Measurements from ENCODE around the gene ABCC5. TPM values are rescaled to one million over a fixed set of nuclear protein-coding genes. Genes with fewer than 3 reads are reported as not detected.

Gene ABCC5
- total RNA-seq, 1 donor from 2014 or later, result 109 TPM

DNA sequence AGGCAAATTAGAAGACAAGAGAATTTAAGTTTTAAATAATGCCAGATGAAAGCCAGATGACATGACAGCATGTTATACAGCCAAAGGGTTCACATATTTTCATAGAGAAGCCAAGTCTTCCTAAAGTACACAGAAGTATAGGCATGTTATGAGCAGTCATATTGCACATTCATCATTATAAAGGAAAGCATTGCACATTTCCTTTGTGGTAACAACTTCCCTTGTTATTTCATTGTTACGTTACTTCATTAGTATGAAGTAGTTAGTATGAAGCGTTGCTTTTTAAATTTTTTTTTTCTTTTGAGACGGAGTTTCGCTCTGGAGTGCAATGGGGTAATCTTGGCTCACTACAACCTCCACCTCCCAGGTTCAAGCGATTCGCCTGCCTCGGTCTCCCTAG lies 4.6 kb upstream of the ABCC5 start:
- H3K27me3 Mint-ChIP-seq, result peaks cover 10% of the 10 kb centered on the region
- H3K27ac Mint-ChIP-seq, result no peak overlapping the region
- no peaks in the 10 kb centered on the region for H3K4me1 Mint-ChIP-seq (ENCODE audit: low read depth)
- no peaks in the 10 kb centered on the region for H3K9me3 Mint-ChIP-seq (ENCODE audit: low read depth)
- no peaks in the 10 kb centered on the region for H3K36me3 Mint-ChIP-seq (ENCODE audit: insufficient read depth)
- no peak overlapping the region for H3K4me3 Mint-ChIP-seq (ENCODE audit: low read depth)
- no peak for DNase-seq (ENCODE audit: low spot score, unreplicated experiment)
- TF ChIP-seq, protein P1, sequence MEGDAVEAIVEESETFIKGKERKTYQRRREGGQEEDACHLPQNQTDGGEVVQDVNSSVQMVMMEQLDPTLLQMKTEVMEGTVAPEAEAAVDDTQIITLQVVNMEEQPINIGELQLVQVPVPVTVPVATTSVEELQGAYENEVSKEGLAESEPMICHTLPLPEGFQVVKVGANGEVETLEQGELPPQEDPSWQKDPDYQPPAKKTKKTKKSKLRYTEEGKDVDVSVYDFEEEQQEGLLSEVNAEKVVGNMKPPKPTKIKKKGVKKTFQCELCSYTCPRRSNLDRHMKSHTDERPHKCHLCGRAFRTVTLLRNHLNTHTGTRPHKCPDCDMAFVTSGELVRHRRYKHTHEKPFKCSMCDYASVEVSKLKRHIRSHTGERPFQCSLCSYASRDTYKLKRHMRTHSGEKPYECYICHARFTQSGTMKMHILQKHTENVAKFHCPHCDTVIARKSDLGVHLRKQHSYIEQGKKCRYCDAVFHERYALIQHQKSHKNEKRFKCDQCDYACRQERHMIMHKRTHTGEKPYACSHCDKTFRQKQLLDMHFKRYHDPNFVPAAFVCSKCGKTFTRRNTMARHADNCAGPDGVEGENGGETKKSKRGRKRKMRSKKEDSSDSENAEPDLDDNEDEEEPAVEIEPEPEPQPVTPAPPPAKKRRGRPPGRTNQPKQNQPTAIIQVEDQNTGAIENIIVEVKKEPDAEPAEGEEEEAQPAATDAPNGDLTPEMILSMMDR (IDR thresholded peaks at IDR 0.05; ENCODE audit: unreplicated experiment), result no peak

DNA sequence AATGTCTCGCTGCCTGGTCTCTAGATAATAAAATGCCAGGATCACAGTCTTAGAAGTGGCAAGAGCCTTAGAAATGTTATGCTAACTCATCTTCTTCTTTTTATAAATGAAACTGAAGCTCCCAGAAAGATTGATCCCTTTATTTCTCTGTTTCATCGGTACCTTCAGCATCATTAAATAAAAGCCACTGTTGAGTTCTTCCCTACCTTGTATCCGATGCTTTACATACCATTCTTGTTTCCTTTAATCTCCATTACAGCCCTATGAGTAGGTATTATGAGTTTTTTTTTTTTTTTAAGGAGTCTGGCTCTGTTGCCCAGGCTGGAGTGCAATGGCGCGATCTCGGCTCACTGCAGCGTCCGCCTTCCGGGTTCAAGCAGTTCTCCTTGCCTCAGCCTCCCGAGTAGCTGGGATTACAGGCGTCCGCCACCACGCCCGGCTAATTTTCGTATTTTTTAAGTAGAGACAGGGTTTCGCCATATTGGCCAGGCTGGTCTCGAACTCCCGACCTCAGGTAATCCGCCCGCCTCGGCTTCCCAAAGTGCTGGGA lies 815 bp upstream of the ABCC5 start:
- Mint-ChIP-seq H3K36me3 (ENCODE audit: insufficient read depth) (peaks cover 4% of the 10 kb centered on the region), H3K4me1 (ENCODE audit: low read depth) (peaks cover 26% of the 10 kb centered on the region), H3K27ac (peak overlapping the region; percentile 98), H3K27me3 (peaks cover 10% of the 10 kb centered on the region), H3K9me3 (ENCODE audit: low read depth) (no peaks in the 10 kb centered on the region), H3K4me3 (ENCODE audit: low read depth) (peak overlapping the region; percentile 97)
- TF ChIP-seq, protein P1 (IDR thresholded peaks at IDR 0.05; ENCODE audit: unreplicated experiment), result no peak
- DNase-seq (ENCODE audit: low spot score, unreplicated experiment), result no peak

DNA sequence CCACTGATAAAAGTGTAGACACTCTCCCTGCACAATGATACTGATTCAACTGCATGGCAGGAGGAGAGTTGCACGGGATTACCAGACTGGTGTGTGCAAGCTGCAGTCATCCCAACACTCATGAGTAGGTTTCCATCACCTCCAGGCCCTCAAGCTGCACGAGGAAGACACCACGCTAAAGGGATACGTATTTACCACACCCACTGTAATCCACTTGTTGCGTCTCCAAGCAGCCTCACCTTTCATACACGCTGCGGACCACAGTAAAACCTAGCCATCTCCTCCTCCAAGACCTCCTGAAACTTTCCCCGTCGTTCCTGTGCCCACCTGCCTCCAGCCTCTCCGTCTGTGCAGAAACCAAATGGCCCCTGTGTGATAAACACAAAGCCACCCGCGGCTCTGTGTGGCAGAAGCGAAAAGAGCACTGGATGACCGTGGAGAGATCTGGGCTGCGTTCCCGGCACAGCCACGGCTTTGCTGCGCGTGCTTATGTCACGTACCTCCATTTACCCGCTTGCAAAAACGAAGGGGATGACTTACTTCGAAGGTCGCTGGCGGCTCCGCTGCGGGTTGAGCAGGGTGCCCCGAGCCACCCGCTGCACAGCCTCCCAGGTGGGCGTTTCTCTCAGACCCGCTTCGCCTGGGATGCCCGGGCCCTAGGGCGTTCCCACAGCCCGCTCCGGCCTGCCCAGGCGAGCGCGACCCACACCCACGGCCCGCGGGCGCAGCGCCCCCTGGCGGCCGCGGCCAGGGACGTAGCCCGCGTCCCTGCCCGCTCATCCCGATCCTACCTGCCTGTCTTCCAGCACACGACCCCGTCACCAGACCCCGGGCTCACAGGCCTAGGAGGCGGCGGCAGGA lies 643 bp downstream of the ABCC5 start:
- Mint-ChIP-seq H3K4me3 (ENCODE audit: low read depth) (peak overlapping the region; percentile 97), H3K4me1 (ENCODE audit: low read depth) (peaks cover 26% of the 10 kb centered on the region), H3K27me3 (peaks cover 10% of the 10 kb centered on the region), H3K9me3 (ENCODE audit: low read depth) (no peaks in the 10 kb centered on the region), H3K27ac (peak overlapping the region; percentile 98), H3K36me3 (ENCODE audit: insufficient read depth) (peaks cover 11% of the 10 kb centered on the region)
- DNase-seq (ENCODE audit: low spot score, unreplicated experiment), result peak; percentile 57
- TF ChIP-seq, protein P1 (IDR thresholded peaks at IDR 0.05; ENCODE audit: unreplicated experiment), result peak; percentile 99

DNA sequence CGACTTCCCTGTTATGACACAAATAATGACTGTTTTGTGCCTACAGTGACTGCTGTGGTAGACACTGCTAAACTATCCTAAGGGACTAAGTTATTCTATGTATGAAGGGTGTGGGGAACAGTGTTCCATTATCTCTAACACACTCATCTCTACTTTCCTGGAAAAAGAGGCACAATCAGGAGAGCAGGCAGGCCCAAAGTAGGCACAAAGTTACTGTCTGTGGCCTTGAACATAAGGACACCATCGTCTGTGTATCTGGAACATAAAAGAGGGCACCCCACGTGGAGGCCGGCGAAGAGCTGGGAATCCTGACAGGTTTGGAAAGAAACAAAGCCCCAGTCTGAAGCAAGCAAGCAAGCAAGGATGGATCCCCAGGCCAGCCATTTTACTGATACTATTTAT lies 1.5 kb downstream of the ABCC5 start:
- TF ChIP-seq, protein P1 (IDR thresholded peaks at IDR 0.05; ENCODE audit: unreplicated experiment), result no peak
- no peak for DNase-seq (ENCODE audit: low spot score, unreplicated experiment)
- Mint-ChIP-seq H3K27me3 (peaks cover 6% of the 10 kb centered on the region), H3K4me1 (ENCODE audit: low read depth) (peaks cover 26% of the 10 kb centered on the region), H3K9me3 (ENCODE audit: low read depth) (no peaks in the 10 kb centered on the region), H3K27ac (peak overlapping the region; percentile 79), H3K36me3 (ENCODE audit: insufficient read depth) (peaks cover 17% of the 10 kb centered on the region), H3K4me3 (ENCODE audit: low read depth) (peak overlapping the region; percentile 97)

DNA sequence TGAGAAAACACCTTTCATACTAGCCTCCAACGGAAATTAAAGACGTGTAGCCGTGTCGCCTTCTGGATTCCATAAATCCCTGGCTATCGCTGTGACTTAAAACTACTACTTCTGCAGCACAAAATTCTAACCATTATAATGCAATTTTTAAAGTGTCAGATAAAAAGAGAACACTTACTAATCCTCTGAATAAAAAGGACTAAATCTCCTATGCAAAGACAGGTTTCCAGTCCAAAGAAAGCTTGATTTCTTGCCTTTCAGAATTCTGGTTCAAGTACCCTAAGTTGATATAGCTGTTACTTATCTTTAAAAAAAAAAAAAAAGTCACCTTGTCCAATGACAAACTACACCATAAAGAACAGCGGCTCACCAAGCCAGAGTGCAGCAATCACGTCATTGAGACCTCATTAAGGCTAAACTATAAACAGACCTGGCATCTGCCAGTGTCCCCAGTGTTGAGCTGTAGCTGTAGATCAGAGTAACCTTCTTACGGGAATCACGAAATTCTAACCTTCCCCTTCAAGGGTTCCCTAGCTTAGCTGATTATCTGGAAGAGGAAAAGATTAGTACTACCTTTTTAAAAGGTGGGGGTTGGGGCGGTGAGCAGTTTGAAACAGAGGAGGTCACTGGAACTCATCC lies 2.2 kb downstream of the ABCC5 start:
- Mint-ChIP-seq H3K9me3 (ENCODE audit: low read depth) (no peaks in the 10 kb centered on the region), H3K27me3 (peaks cover 3% of the 10 kb centered on the region), H3K27ac (peak overlapping the region; percentile 79), H3K4me1 (ENCODE audit: low read depth) (peaks cover 26% of the 10 kb centered on the region), H3K36me3 (ENCODE audit: insufficient read depth) (peaks cover 22% of the 10 kb centered on the region), H3K4me3 (ENCODE audit: low read depth) (peak overlapping the region; percentile 97)
- no peak for DNase-seq (ENCODE audit: low spot score, unreplicated experiment)
- TF ChIP-seq, protein P1 (IDR thresholded peaks at IDR 0.05; ENCODE audit: unreplicated experiment), result no peak
